ENCODE results near the gene LUC7L3. TPM values are rescaled to one million over a fixed set of nuclear protein-coding genes. Genes with fewer than 3 reads are reported as not detected.
"Not testable (repeated sequence)": the region's sequence is repeated elsewhere in the genome, so short reads cannot be mapped to it uniquely, and the experiment has no call there.

The LUC7L3 gene
- total RNA-seq, 1 donor from 2014 or later, result 105 TPM

- Mint-ChIP-seq H3K9me3 (ENCODE audit: unreplicated experiment) (no peaks in the 10 kb centered on the region), H3K27ac (ENCODE audit: unreplicated experiment) (peak within 1 kb of the TSS; percentile 97), H3K36me3 (ENCODE audit: unreplicated experiment) (peaks cover 7% of the 10 kb centered on the region), H3K4me3 (ENCODE audit: unreplicated experiment) (peak within 1 kb of the TSS; percentile 93), H3K4me1 (ENCODE audit: unreplicated experiment) (peaks cover 42% of the 10 kb centered on the region), H3K27me3 (ENCODE audit: unreplicated experiment) (peaks cover 3% of the 10 kb centered on the region)
- peak; percentile 96 for DNase-seq (ENCODE audit: extremely low spot score, unreplicated experiment)
- TF ChIP-seq, protein P1, sequence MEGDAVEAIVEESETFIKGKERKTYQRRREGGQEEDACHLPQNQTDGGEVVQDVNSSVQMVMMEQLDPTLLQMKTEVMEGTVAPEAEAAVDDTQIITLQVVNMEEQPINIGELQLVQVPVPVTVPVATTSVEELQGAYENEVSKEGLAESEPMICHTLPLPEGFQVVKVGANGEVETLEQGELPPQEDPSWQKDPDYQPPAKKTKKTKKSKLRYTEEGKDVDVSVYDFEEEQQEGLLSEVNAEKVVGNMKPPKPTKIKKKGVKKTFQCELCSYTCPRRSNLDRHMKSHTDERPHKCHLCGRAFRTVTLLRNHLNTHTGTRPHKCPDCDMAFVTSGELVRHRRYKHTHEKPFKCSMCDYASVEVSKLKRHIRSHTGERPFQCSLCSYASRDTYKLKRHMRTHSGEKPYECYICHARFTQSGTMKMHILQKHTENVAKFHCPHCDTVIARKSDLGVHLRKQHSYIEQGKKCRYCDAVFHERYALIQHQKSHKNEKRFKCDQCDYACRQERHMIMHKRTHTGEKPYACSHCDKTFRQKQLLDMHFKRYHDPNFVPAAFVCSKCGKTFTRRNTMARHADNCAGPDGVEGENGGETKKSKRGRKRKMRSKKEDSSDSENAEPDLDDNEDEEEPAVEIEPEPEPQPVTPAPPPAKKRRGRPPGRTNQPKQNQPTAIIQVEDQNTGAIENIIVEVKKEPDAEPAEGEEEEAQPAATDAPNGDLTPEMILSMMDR (IDR thresholded peaks at IDR 0.05), result no peak
Observed at GRCh38 chr17:50707289-50708049, 11.9 kb upstream of the LUC7L3 start, which contains the start of gene ANKRD40. Gene ANKRD40 (minus strand): TSS chr17:50707914. CDS start chr17:50707654, 260 bp downstream.

GRCh38 chr17:50708050-50709000 lies 11.1 kb upstream of the LUC7L3 start:
- no peak for DNase-seq (ENCODE audit: extremely low spot score, unreplicated experiment)
- Mint-ChIP-seq H3K36me3 (ENCODE audit: unreplicated experiment) (peaks cover 7% of the 10 kb centered on the region), H3K9me3 (ENCODE audit: unreplicated experiment) (no peaks in the 10 kb centered on the region), H3K27ac (ENCODE audit: unreplicated experiment) (peak overlapping the region; percentile 95), H3K4me3 (ENCODE audit: unreplicated experiment) (peak overlapping the region; percentile 71), H3K4me1 (ENCODE audit: unreplicated experiment) (peaks cover 40% of the 10 kb centered on the region), H3K27me3 (ENCODE audit: unreplicated experiment) (peaks cover 3% of the 10 kb centered on the region)
- TF ChIP-seq, protein P1 (IDR thresholded peaks at IDR 0.05), result no peak

- H3K9me3 Mint-ChIP-seq (ENCODE audit: unreplicated experiment); DNase-seq (ENCODE audit: extremely low spot score, unreplicated experiment); H3K27me3 Mint-ChIP-seq (ENCODE audit: unreplicated experiment); H3K36me3 Mint-ChIP-seq (ENCODE audit: unreplicated experiment): not testable (repeated sequence)
- H3K4me3 Mint-ChIP-seq (ENCODE audit: unreplicated experiment), result peak overlapping the region; percentile 71
- peak overlapping the region; percentile 95 for H3K27ac Mint-ChIP-seq (ENCODE audit: unreplicated experiment)
- peaks cover 34% of the 10 kb centered on the region for H3K4me1 Mint-ChIP-seq (ENCODE audit: unreplicated experiment)
Observed at GRCh38 chr17:50709053-50709452, 10.3 kb upstream of the LUC7L3 start.

- H3K9me3 Mint-ChIP-seq (ENCODE audit: unreplicated experiment), result no peaks in the 10 kb centered on the region
- H3K4me3 Mint-ChIP-seq (ENCODE audit: unreplicated experiment), result no peak overlapping the region
- H3K27me3 Mint-ChIP-seq (ENCODE audit: unreplicated experiment), result peaks cover 3% of the 10 kb centered on the region
- H3K27ac Mint-ChIP-seq (ENCODE audit: unreplicated experiment), result peak overlapping the region; percentile 95
- H3K4me1 Mint-ChIP-seq (ENCODE audit: unreplicated experiment), result peaks cover 32% of the 10 kb centered on the region
- TF ChIP-seq, protein P1 (IDR thresholded peaks at IDR 0.05), result no peak
- H3K36me3 Mint-ChIP-seq (ENCODE audit: unreplicated experiment), result no peaks in the 10 kb centered on the region
- DNase-seq (ENCODE audit: extremely low spot score, unreplicated experiment), result no peak
Observed at GRCh38 chr17:50710025-50710424, 9.4 kb upstream of the LUC7L3 start.

DNA sequence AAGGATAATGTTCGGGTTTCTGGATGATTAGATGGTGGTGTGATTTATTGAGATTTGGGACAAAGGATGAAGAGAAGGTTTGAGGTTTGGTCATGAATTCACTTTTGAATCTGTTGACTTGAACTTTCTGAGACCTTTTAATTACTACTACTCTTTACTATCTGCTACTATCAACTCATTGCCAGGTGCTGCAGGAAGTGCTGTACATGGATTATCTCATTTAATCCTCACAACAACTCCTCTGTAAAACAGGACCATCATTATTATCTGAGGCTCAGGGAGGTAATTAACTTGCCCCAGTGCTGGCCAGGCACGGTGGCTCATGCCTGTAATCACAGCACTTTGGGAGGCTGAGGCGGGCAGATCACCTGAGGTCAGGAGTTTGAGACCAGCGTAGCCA lies 8.8 kb upstream of the LUC7L3 start:
- no peak for DNase-seq (ENCODE audit: extremely low spot score, unreplicated experiment)
- peaks cover 28% of the 10 kb centered on the region for H3K4me1 Mint-ChIP-seq (ENCODE audit: unreplicated experiment)
- no peak overlapping the region for H3K4me3 Mint-ChIP-seq (ENCODE audit: unreplicated experiment)
- no peaks in the 10 kb centered on the region for H3K36me3 Mint-ChIP-seq (ENCODE audit: unreplicated experiment)
- no peaks in the 10 kb centered on the region for H3K9me3 Mint-ChIP-seq (ENCODE audit: unreplicated experiment)
- peaks cover 3% of the 10 kb centered on the region for H3K27me3 Mint-ChIP-seq (ENCODE audit: unreplicated experiment)
- no peak overlapping the region for H3K27ac Mint-ChIP-seq (ENCODE audit: unreplicated experiment)
- TF ChIP-seq, protein P1 (IDR thresholded peaks at IDR 0.05), result no peak

Measured in osteocyte (in vitro differentiated cells).